ENCODE results near the gene NIN. TPM values are rescaled to one million over a fixed set of nuclear protein-coding genes. Genes with fewer than 3 reads are reported as not detected.
A peak's percentile ranks its signal among the peaks of the same experiment; 100 is the strongest.

NIN gene, protein sequence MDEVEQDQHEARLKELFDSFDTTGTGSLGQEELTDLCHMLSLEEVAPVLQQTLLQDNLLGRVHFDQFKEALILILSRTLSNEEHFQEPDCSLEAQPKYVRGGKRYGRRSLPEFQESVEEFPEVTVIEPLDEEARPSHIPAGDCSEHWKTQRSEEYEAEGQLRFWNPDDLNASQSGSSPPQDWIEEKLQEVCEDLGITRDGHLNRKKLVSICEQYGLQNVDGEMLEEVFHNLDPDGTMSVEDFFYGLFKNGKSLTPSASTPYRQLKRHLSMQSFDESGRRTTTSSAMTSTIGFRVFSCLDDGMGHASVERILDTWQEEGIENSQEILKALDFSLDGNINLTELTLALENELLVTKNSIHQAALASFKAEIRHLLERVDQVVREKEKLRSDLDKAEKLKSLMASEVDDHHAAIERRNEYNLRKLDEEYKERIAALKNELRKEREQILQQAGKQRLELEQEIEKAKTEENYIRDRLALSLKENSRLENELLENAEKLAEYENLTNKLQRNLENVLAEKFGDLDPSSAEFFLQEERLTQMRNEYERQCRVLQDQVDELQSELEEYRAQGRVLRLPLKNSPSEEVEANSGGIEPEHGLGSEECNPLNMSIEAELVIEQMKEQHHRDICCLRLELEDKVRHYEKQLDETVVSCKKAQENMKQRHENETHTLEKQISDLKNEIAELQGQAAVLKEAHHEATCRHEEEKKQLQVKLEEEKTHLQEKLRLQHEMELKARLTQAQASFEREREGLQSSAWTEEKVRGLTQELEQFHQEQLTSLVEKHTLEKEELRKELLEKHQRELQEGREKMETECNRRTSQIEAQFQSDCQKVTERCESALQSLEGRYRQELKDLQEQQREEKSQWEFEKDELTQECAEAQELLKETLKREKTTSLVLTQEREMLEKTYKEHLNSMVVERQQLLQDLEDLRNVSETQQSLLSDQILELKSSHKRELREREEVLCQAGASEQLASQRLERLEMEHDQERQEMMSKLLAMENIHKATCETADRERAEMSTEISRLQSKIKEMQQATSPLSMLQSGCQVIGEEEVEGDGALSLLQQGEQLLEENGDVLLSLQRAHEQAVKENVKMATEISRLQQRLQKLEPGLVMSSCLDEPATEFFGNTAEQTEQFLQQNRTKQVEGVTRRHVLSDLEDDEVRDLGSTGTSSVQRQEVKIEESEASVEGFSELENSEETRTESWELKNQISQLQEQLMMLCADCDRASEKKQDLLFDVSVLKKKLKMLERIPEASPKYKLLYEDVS (N-terminal part only)
- 40.2 and 42.4 TPM in 2 replicates for total RNA-seq

DNA sequence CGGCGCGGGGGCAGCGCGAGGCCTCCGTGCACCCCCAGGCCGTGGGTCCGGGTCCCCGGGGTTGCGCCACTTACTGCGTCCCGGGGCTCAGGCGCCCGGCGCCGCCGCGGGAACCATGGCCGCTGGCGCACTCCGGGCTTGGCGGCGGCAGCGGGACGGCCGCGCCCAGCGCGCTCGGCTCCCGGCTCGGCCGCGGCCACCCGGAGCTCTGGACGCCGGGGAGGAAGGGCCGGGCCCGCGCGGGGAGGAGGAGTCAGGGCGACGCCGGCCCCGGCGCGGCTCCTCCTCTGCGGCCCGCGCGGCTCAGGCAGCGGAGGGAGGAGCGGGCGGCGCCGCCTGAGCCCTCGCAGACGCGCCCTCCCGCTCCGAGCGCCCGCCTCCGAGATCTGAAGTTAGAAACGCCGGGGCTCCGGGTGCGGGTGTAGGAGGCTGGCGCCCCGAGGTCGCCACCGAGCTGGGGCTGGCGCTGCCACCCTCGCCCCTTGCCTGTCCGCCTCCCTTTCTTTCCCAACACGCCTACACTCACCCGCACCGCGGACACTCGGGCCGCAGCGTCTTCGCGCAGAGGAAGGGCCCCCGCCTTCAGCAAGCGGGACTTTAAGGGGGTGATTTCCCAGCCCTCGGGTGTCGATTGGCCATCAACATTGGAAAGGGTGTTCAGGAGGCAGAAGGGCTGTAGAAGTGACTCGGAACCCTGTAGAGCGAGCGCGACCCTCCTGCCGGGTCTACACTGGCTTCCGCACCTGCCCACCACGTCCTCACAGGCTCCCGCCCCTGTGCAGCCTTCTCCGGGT lies at the start of gene NIN:
TSS of gene NIN (minus strand) at position 231 of the 794 bp plus-strand sequence. CDS start 9,106 bp downstream, outside the sequence.
- DNase-seq (ENCODE audit: insufficient read length, low spot score, missing footprints), result peak; percentile 98
- Histone ChIP-seq H3K79me2 (ENCODE audit: insufficient read depth, low read length) (peaks cover 42% of the 10 kb centered on the region), H3K27me3 (ENCODE audit: insufficient read depth, low read length) (no peaks in the 10 kb centered on the region), H3K9me3 (ENCODE audit: low read depth, low read length) (no peaks in the 10 kb centered on the region), H3K27ac (ENCODE audit: low read depth, low read length) (peak within 1 kb of the TSS; percentile 8), H2AFZ (ENCODE audit: low read length) (peak within 1 kb of the TSS; percentile 89), H4K20me1 (ENCODE audit: insufficient read depth, low read length) (peaks cover 37% of the 10 kb centered on the region), H3K4me1 (ENCODE audit: insufficient read depth, low read length) (peaks cover 17% of the 10 kb centered on the region), H3K4me3 (ENCODE audit: insufficient read depth, low read length) (peak within 1 kb of the TSS; percentile 76), H3K36me3 (ENCODE audit: insufficient read depth, low read length) (peaks cover 6% of the 10 kb centered on the region), H3K4me2 (ENCODE audit: insufficient read depth, low read length) (peak within 1 kb of the TSS; percentile 98)
- TF ChIP-seq CTCF (IDR thresholded peaks at IDR 0.05; ENCODE audit: extremely low read depth, low read depth, low read length), result no peak

- no peak overlapping the region for H3K27ac ChIP-seq (ENCODE audit: low read depth, low read length)
These were observed 44.6 kb upstream of the NIN start for GRCh38 chr14:50875359-50876070.

GRCh38 chr14:50874757-50875156 lies 43.8 kb upstream of the NIN start:
- H3K79me2 ChIP-seq (ENCODE audit: insufficient read depth, low read length), result no peaks in the 10 kb centered on the region
- H3K4me3 ChIP-seq (ENCODE audit: insufficient read depth, low read length), result no peak overlapping the region
- no peaks in the 10 kb centered on the region for H3K9me3 ChIP-seq (ENCODE audit: low read depth, low read length)
- H3K27ac ChIP-seq (ENCODE audit: low read depth, low read length), result no peak overlapping the region
- H3K4me2 ChIP-seq (ENCODE audit: insufficient read depth, low read length), result no peak overlapping the region
- no peak overlapping the region for H2AFZ ChIP-seq (ENCODE audit: low read length)
- DNase-seq (ENCODE audit: insufficient read length, low spot score, missing footprints), result peak; percentile 58
- peaks cover 55% of the 10 kb centered on the region for H3K27me3 ChIP-seq (ENCODE audit: insufficient read depth, low read length)
- H3K4me1 ChIP-seq (ENCODE audit: insufficient read depth, low read length), result peaks cover 5% of the 10 kb centered on the region
- H3K36me3 ChIP-seq (ENCODE audit: insufficient read depth, low read length), result no peaks in the 10 kb centered on the region
- no peak for TF ChIP-seq CTCF (IDR thresholded peaks at IDR 0.05; ENCODE audit: extremely low read depth, low read depth, low read length)
- no peaks in the 10 kb centered on the region for H4K20me1 ChIP-seq (ENCODE audit: insufficient read depth, low read length)

More at GRCh38 chr14:50875359-50876070, 44.6 kb upstream of the NIN start:
- H3K4me2 ChIP-seq (ENCODE audit: insufficient read depth, low read length), result peak overlapping the region; percentile 15
- H3K36me3 ChIP-seq (ENCODE audit: insufficient read depth, low read length), result no peaks in the 10 kb centered on the region
- peaks cover 47% of the 10 kb centered on the region for H3K27me3 ChIP-seq (ENCODE audit: insufficient read depth, low read length)
- H2AFZ ChIP-seq (ENCODE audit: low read length), result no peak overlapping the region
- no peak overlapping the region for H3K4me3 ChIP-seq (ENCODE audit: insufficient read depth, low read length)
- H3K79me2 ChIP-seq (ENCODE audit: insufficient read depth, low read length), result no peaks in the 10 kb centered on the region
- H3K4me1 ChIP-seq (ENCODE audit: insufficient read depth, low read length), result peaks cover 5% of the 10 kb centered on the region
- TF ChIP-seq CTCF (IDR thresholded peaks at IDR 0.05; ENCODE audit: extremely low read depth, low read depth, low read length), result no peak
- H4K20me1 ChIP-seq (ENCODE audit: insufficient read depth, low read length), result no peaks in the 10 kb centered on the region
- DNase-seq (ENCODE audit: insufficient read length, low spot score, missing footprints), result peak; percentile 94
- H3K9me3 ChIP-seq (ENCODE audit: low read depth, low read length), result no peaks in the 10 kb centered on the region
